KMS-11 (cell line): ENCODE results near the gene MADCAM1.

Experiments
- H2AFZ ChIP-seq: fragments of 200-600 bp; sonication (generic); 2 replicates; pipeline ENCODE4 v1.6.1; 2016; ENCODE audit warnings: antibody characterized with exemption, mixed run types, low read depth
- H3K27ac ChIP-seq: fragments of 200-600 bp; sonication (generic); 2 replicates; pipeline ENCODE4 v1.6.1; 2016; ENCODE audit warnings: mild to moderate bottlenecking, mixed run types
- H3K27me3 ChIP-seq: fragments of 200-600 bp; sonication (generic); 2 replicates; pipeline ENCODE4 v1.6.1; 2017; ENCODE audit warnings: mild to moderate bottlenecking, low read depth, mixed run types, moderate library complexity; ENCODE audit not compliant: insufficient read depth
- H3K36me3 ChIP-seq: fragments of 200-600 bp; sonication (generic); 2 replicates; pipeline ENCODE4 v1.6.1; 2017; ENCODE audit warnings: mild to moderate bottlenecking, mixed run types; ENCODE audit not compliant: insufficient read depth
- H3K4me1 ChIP-seq: fragments of 200-600 bp; sonication (generic); 2 replicates; pipeline ENCODE4 v1.6.1; 2016; ENCODE audit warnings: mild to moderate bottlenecking, low read depth, mixed run types; ENCODE audit not compliant: poor library complexity, severe bottlenecking
- H3K4me2 ChIP-seq: fragments of 200-600 bp; sonication (generic); 2 replicates; pipeline ENCODE4 v1.7.0; 2016; ENCODE audit warnings: mild to moderate bottlenecking, mixed run types
- H3K4me3 ChIP-seq: fragments of 200-600 bp; sonication (generic); IDR thresholded peaks from 2 replicates; pipeline ENCODE4 v1.6.1; 2017; ENCODE audit warnings: low read depth, low read length, mixed read lengths; ENCODE audit not compliant: insufficient read depth
- H3K79me2 ChIP-seq: fragments of 200-600 bp; sonication (generic); 2 replicates; pipeline ENCODE4 v1.6.1; 2016; ENCODE audit warnings: low read depth, mixed run types; ENCODE audit not compliant: insufficient read depth
- H3K9ac ChIP-seq: fragments of 200-600 bp; sonication (generic); 2 replicates; pipeline ENCODE4 v1.6.1; 2016; ENCODE audit warnings: mild to moderate bottlenecking, mixed run types
- H4K20me1 ChIP-seq: fragments of 200-600 bp; sonication (generic); 2 replicates; pipeline ENCODE4 v1.6.1; 2016; ENCODE audit warnings: mild to moderate bottlenecking, mixed run types; ENCODE audit not compliant: insufficient read depth
- CTCF ChIP-seq: fragments of 200-600 bp; sonication (generic); conservative IDR thresholded peaks from 2 replicates; pipeline ENCODE4 v1.6.1; 2017; ENCODE audit warnings: low read depth, mild to moderate bottlenecking, antibody characterized with exemption, low read length, moderate library complexity, mixed read lengths

The MADCAM1 gene

GRCh38 chr19:460877-461720 lies 35.2 kb upstream of the MADCAM1 start, which contains the start of gene SHC2:
TSS of gene SHC2 (minus strand) at chr19:461033. CDS start at chr19:460996, 37 bp downstream.
- peaks cover 2% of the 10 kb centered on the region; the same call in 1 of the 2 replicates for H3K27me3 ChIP-seq
- TF ChIP-seq CTCF: no peak
- no peak within 1 kb of the TSS for H3K4me2 ChIP-seq
- H3K4me3 ChIP-seq: no peak within 1 kb of the TSS
- H4K20me1 ChIP-seq: no peaks in the 10 kb centered on the region
- H3K27ac ChIP-seq: no peak within 1 kb of the TSS
- H3K79me2 ChIP-seq: no peaks in the 10 kb centered on the region
- H3K4me1 ChIP-seq: no peaks in the 10 kb centered on the region
- no peak within 1 kb of the TSS for H2AFZ ChIP-seq
- H3K36me3 ChIP-seq: no peaks in the 10 kb centered on the region
- no peak within 1 kb of the TSS for H3K9ac ChIP-seq

GRCh38 chr19:461721-462551 lies 34.4 kb upstream of the MADCAM1 start:
- Histone ChIP-seq H3K4me1 (no peaks in the 10 kb centered on the region), H3K79me2 (no peaks in the 10 kb centered on the region), H2AFZ (no peak overlapping the region), H3K4me3 (no peak overlapping the region), H3K27me3 (peaks cover 2% of the 10 kb centered on the region; the same call in 1 of the 2 replicates), H4K20me1 (no peaks in the 10 kb centered on the region), H3K27ac (no peak overlapping the region), H3K36me3 (no peaks in the 10 kb centered on the region), H3K4me2 (no peak overlapping the region), H3K9ac (no peak overlapping the region)
- TF ChIP-seq CTCF: no peak

GRCh38 chr19:463483-464207 lies 32.6 kb upstream of the MADCAM1 start:
- Histone ChIP-seq H3K4me2 (no peak overlapping the region), H3K4me1 (no peaks in the 10 kb centered on the region), H3K36me3 (no peaks in the 10 kb centered on the region), H3K79me2 (no peaks in the 10 kb centered on the region), H3K4me3 (no peak overlapping the region), H2AFZ (no peak overlapping the region), H3K27ac (no peak overlapping the region), H3K27me3 (peaks cover 7% of the 10 kb centered on the region; the same call in 1 of the 2 replicates), H3K9ac (no peak overlapping the region), H4K20me1 (no peaks in the 10 kb centered on the region)
- no peak for TF ChIP-seq CTCF

GRCh38 chr19:464208-464545 lies 32.1 kb upstream of the MADCAM1 start:
- H3K9ac ChIP-seq: no peak overlapping the region
- peaks cover 7% of the 10 kb centered on the region; the same call in 1 of the 2 replicates for H3K27me3 ChIP-seq
- no peak overlapping the region for H2AFZ ChIP-seq
- H3K4me3 ChIP-seq: no peak overlapping the region
- H3K36me3 ChIP-seq: no peaks in the 10 kb centered on the region
- no peaks in the 10 kb centered on the region for H3K4me1 ChIP-seq
- no peaks in the 10 kb centered on the region for H3K79me2 ChIP-seq
- no peaks in the 10 kb centered on the region for H4K20me1 ChIP-seq
- no peak overlapping the region for H3K4me2 ChIP-seq
- no peak overlapping the region for H3K27ac ChIP-seq
- TF ChIP-seq CTCF: no peak
